ENCODE data around the gene COL27A1. TPM values are rescaled to one million over a fixed set of nuclear protein-coding genes. Genes with fewer than 3 reads are reported as not detected.

The COL27A1 gene
- total RNA-seq, 1 experiment from 2014 or later: 8.2 TPM

GRCh38 chr9:114271556-114272510 lies 116.5 kb downstream of the COL27A1 start:
- no peak for DNase-seq (ENCODE audit: low spot score)

- no peak for DNase-seq (ENCODE audit: low spot score)
Measured at GRCh38 chr9:114272739-114273431, 117.5 kb downstream of the COL27A1 start.

- DNase-seq (ENCODE audit: low spot score): no peak
Measured at GRCh38 chr9:114273461-114273881, 118.1 kb downstream of the COL27A1 start.

GRCh38 chr9:114274217-114274616 lies 118.9 kb downstream of the COL27A1 start:
- DNase-seq (ENCODE audit: low spot score): no peak

- DNase-seq (ENCODE audit: low spot score): peak; percentile 33
Measured at GRCh38 chr9:114275246-114276004, 120.1 kb downstream of the COL27A1 start.

GRCh38 chr9:114276908-114277821 lies 121.8 kb downstream of the COL27A1 start:
- DNase-seq (ENCODE audit: low spot score): peak; percentile 95

GRCh38 chr9:114278356-114278755 lies 123.0 kb downstream of the COL27A1 start:
- DNase-seq (ENCODE audit: low spot score): no peak

- DNase-seq (ENCODE audit: low spot score): peak; percentile 96
Measured at GRCh38 chr9:114278881-114279570, 123.7 kb downstream of the COL27A1 start.

- DNase-seq (ENCODE audit: low spot score): no peak
Measured at GRCh38 chr9:114279693-114280092, 124.4 kb downstream of the COL27A1 start.

- no peak for DNase-seq (ENCODE audit: low spot score)
Measured at GRCh38 chr9:114280636-114281472, 125.5 kb downstream of the COL27A1 start.

GRCh38 chr9:114281473-114282103 lies 126.3 kb downstream of the COL27A1 start:
- peak; percentile 92 for DNase-seq (ENCODE audit: low spot score)

- no peak for DNase-seq (ENCODE audit: low spot score)
Measured at GRCh38 chr9:114282104-114282485, 126.8 kb downstream of the COL27A1 start.

- DNase-seq (ENCODE audit: low spot score): peak; percentile 41
Measured at GRCh38 chr9:114282507-114282906, 127.2 kb downstream of the COL27A1 start.

- DNase-seq (ENCODE audit: low spot score): peak; percentile 90
Measured at GRCh38 chr9:114282926-114283325, 127.6 kb downstream of the COL27A1 start.

GRCh38 chr9:114283551-114284111 lies 128.3 kb downstream of the COL27A1 start:
- no peak for DNase-seq (ENCODE audit: low spot score)

GRCh38 chr9:114284316-114285060 lies 129.2 kb downstream of the COL27A1 start:
- no peak for DNase-seq (ENCODE audit: low spot score)

- DNase-seq (ENCODE audit: low spot score): peak; percentile 92
Measured at GRCh38 chr9:114285166-114285867, 130.0 kb downstream of the COL27A1 start.
